Bronchial epithelial cell (primary cell): ENCODE data around the gene KLHL21. TPM values are rescaled to one million over a fixed set of nuclear protein-coding genes. Genes with fewer than 3 reads are reported as not detected.

ENCODE experiments used
- DNase-seq: peaks from one replicate; pipeline ENCODE4 v3.0.0-alpha.2; 2010; ENCODE audit warnings: low read depth
- FAIRE-seq: peaks from 2 replicates; lab custom pipeline; 2011; peaks lifted over from hg19 to GRCh38; lab: Jason Lieb, UNC
- H3K27me3 ChIP-seq: 2 replicates; pipeline ENCODE4 v1.5.1; 2011; ENCODE audit warnings: low read length; ENCODE audit not compliant: control insufficient read depth, insufficient read depth
- H3K36me3 ChIP-seq: 2 replicates; pipeline ENCODE4 v1.5.1; 2011; ENCODE audit warnings: low read length; ENCODE audit not compliant: control insufficient read depth, insufficient read depth
- H3K4me3 ChIP-seq: 2 replicates; pipeline ENCODE4 v1.5.1; 2011; ENCODE audit warnings: mild to moderate bottlenecking, low read depth, low read length, control low read depth
- CTCF ChIP-seq: IDR thresholded peaks from 2 replicates; pipeline ENCODE4 v1.5.1; 2011; ENCODE audit warnings: mild to moderate bottlenecking, moderate library complexity, low read length, control low read depth, inconsistent platforms; ENCODE audit not compliant: insufficient read depth, severe bottlenecking
- total RNA-seq: library from RNA; depleted of rRNA; stranded (reverse); fragments of >200 nt; gene quantifications from 2 replicates; pipeline ENCODE4 v1.2.1, GENCODE V29; 2014

Gene KLHL21
- total RNA-seq, 1 donor from 2014 or later: 38.7 TPM

- Histone ChIP-seq H3K27me3 (no peaks in the 10 kb centered on the region), H3K4me3 (no peak overlapping the region), H3K36me3 (peaks cover 17% of the 10 kb centered on the region)
- FAIRE-seq: no peak
- DNase-seq: no peak
- no peak for TF ChIP-seq CTCF
Measured at GRCh38 chr1:6586404-6586816, 16.3 kb downstream of the KLHL21 start.

GRCh38 chr1:6585841-6586240 is 16.8 kb downstream of the KLHL21 start:
- DNase-seq (no peak), FAIRE-seq (no peak)
- Histone ChIP-seq H3K27me3 (no peaks in the 10 kb centered on the region), H3K4me3 (no peak overlapping the region), H3K36me3 (peaks cover 13% of the 10 kb centered on the region)
- TF ChIP-seq CTCF: no peak

DNA sequence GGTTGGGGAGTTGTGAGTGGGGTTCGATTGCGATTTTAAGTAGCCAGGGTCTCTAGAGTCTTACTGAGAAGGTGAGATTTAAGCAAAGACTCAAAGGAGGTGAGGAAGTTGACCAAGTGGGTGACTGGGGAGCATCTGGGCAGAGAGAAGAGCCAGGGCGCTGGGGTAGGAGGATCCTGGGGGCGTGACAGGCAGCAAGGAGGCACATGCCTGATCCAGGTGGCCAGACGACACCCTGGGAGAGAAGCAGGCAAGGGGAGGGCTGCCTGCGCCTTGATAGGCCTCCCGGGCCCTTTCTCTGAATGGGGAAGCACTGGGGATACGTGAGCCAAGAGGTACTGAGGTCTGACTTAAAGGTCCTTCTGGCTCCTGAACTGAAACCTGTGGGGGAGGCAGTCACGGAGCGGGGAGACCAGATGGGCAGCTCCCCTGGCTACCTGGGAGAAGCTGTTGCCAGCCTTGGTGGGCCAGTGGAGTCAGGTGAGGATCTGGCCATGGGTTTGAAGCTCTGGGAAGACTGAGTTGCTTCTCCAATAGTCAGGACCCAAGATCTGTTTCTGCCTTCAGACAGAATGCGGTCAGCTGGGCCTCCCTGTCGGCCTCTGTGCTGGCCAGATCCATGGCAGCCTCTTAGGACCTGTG is 17.5 kb downstream of the KLHL21 start:
- TF ChIP-seq CTCF: no peak
- Histone ChIP-seq H3K36me3 (peaks cover 13% of the 10 kb centered on the region), H3K4me3 (no peak overlapping the region), H3K27me3 (no peaks in the 10 kb centered on the region)
- DNase-seq (no peak), FAIRE-seq (no peak)

DNA sequence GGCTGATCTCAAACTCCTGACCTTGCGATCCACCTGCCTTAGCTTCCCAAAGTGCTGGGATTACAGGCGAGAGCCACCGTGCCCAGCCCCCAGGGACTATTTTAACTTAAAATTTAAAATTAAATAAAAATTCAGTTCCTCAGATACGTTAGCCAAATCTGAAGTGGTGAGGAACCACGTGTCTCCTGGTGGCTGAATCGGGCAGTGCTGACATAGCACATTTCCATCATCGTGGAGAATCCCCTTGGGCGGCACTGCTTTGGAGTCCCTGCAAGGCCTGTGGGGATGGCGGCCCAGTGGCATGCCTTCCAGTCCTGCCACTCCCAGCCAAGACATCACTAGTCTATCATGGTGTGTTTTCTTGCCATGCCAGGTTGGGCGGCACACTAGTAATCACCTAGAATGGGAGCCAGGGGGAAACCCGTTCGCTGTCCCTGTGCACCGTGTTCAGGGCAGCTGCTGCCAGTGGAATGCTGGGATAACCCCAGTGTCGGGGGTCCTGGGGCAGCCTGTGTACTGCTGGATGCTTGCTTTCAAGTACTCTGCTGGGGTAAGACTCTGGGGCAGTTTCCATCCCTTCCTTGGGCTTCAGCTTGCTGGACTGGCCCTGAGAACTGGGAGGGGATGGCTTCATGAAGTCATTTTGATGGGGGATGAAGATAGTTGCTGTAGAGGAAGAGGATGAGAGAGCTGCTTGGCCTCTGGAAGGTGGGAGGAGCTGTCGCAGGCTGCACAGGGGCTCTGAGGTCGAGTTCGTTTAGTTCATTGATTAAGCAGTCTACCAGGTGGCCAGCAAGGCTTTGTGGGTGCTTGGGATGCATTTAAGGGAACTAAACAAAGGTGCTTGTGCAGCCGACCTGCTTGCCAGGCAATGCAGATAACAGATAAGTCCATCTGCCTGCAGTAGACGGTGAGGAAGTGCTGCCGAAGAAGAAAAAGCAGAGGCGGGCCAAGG is 18.3 kb downstream of the KLHL21 start:
- DNase-seq (no peak), FAIRE-seq (no peak)
- H3K27me3 ChIP-seq: no peaks in the 10 kb centered on the region
- H3K4me3 ChIP-seq: no peak overlapping the region
- no peak for TF ChIP-seq CTCF
- peaks cover 12% of the 10 kb centered on the region for H3K36me3 ChIP-seq

GRCh38 chr1:6582370-6582769 is 20.3 kb downstream of the KLHL21 start:
- H3K27me3 ChIP-seq: no peaks in the 10 kb centered on the region
- no peak for DNase-seq
- FAIRE-seq: no peak
- peaks cover 4% of the 10 kb centered on the region for H3K36me3 ChIP-seq
- no peak for TF ChIP-seq CTCF
- no peak overlapping the region for H3K4me3 ChIP-seq
